ENCODE data around the gene ACADL.

DNA sequence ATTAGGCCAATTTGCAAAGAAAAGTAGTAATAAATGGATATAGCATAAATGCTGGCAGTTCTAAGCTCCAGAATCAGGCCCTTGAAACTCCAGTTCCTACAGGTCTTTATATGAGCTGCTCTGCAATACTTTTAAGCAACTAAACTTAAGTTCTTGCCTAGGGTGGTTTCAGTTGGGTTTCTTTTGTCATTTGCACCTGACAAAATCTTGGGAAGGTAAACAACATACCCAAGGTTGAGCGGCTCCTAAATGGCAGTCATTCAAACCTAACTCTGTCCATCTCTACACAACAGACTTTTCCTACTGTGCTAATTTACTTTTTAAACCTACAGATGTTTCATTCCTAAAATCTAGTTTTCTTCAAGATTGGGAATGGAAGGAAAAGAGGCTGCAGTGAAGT is 44.8 kb downstream of the ACADL start:
- TF ChIP-seq, protein P1, sequence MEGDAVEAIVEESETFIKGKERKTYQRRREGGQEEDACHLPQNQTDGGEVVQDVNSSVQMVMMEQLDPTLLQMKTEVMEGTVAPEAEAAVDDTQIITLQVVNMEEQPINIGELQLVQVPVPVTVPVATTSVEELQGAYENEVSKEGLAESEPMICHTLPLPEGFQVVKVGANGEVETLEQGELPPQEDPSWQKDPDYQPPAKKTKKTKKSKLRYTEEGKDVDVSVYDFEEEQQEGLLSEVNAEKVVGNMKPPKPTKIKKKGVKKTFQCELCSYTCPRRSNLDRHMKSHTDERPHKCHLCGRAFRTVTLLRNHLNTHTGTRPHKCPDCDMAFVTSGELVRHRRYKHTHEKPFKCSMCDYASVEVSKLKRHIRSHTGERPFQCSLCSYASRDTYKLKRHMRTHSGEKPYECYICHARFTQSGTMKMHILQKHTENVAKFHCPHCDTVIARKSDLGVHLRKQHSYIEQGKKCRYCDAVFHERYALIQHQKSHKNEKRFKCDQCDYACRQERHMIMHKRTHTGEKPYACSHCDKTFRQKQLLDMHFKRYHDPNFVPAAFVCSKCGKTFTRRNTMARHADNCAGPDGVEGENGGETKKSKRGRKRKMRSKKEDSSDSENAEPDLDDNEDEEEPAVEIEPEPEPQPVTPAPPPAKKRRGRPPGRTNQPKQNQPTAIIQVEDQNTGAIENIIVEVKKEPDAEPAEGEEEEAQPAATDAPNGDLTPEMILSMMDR (IDR thresholded peaks at IDR 0.05): no peak
- TF ChIP-seq POLR2A (IDR thresholded peaks at IDR 0.05) (no peak), EP300 (IDR thresholded peaks at IDR 0.05) (no peak)

Data from gastroesophageal sphincter (tissue), 3 donors.